Vagina (tissue), 2 donors: ENCODE data around the gene CLEC5A. TPM values are rescaled to one million over a fixed set of nuclear protein-coding genes. Genes with fewer than 3 reads are reported as not detected.

ENCODE experiments used
- DNase-seq, 2 donors: peaks; one replicate each; pipeline ENCODE4 v3.0.0-alpha.2; 2017; ENCODE audit errors: extremely low spot score in 2 of 2
- H3K27ac ChIP-seq: fragments of 200-600 bp; sonication (generic); one replicate; pipeline ENCODE4 v1.5.1; 2019
- H3K27me3 ChIP-seq: fragments of 200-600 bp; sonication (generic); one replicate; pipeline ENCODE4 v1.5.1; 2019
- H3K36me3 ChIP-seq, 2 donors: fragments of 200-600 bp; sonication (generic); one replicate each; pipeline ENCODE4 v1.5.1; 2017 to 2019
- H3K4me1 ChIP-seq: fragments of 200-600 bp; sonication (generic); one replicate; pipeline ENCODE4 v1.5.1; 2019
- H3K4me3 ChIP-seq, 2 donors: fragments of 200-600 bp; sonication (generic); 1 replicate in 1 of 2; 2 replicates in 1 of 2; pipeline ENCODE4 v1.5.1; 2016 to 2019
- H3K9me3 ChIP-seq: fragments of 200-600 bp; sonication (generic); one replicate; pipeline ENCODE4 v1.5.1; 2019
- POLR2A ChIP-seq, 2 donors: fragments of 450-650 bp; IDR thresholded peaks; one replicate each; pipeline ENCODE4 v1.6.1; 2017; ENCODE audit warnings: antibody characterized with exemption in 2 of 2, mild to moderate bottlenecking in 2 of 2, moderate library complexity in 2 of 2
- POLR2AphosphoS5 ChIP-seq, 2 donors: sonication (generic); formaldehyde crosslinking; IDR thresholded peaks; one replicate each; pipeline ENCODE4 v1.9.0; 2017; ENCODE audit warnings: antibody characterized with exemption in 2 of 2, mild to moderate bottlenecking in 2 of 2, low read depth in 1 of 2; ENCODE audit not compliant: insufficient read depth in 1 of 2
- intact Hi-C: fragments of 100-400 bp; cut with DNase I; formaldehyde crosslinking; loops from one replicate; pipeline ENCODE4 v1.15.1; 2023
- total RNA-seq: library from RNA; depleted of rRNA; stranded (reverse); fragments of >200 nt; gene quantifications from one replicate; pipeline ENCODE4 v1.2.3, GENCODE V29; 2016
- TF ChIP-seq, protein P1 (sequence below), 3 experiments: fragments of 450-650 bp in 2 of 3; fragments of 200-600 bp in 1 of 3; sonication (generic) in 1 of 3; IDR thresholded peaks; one replicate each; pipeline ENCODE4 v1.5.1; 2017 to 2019; ENCODE audit warnings: antibody characterized with exemption in 3 of 3, mild to moderate bottlenecking in 2 of 3, moderate library complexity in 2 of 3

Gene CLEC5A
- total RNA-seq, 1 donor from 2014 or later: 0.49 TPM

DNA sequence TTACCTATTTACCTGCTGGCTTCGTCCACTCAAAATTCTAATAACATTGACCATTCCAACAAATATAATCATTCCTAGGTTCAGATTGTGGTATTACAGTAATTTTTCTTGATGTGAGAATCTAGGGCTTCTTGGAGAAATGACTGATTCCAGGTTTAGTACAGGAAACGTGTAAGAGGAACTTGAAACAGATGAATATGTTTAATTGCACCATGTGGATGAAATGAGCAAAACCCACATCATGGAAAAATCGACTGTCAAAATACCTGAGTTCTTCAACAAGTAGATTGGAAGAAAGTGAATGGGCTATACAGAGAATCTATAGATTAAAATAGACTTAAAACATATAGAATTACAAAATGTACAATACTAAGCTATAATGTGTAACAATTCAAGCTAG lies 55.4 kb downstream of the CLEC5A start:
- Histone ChIP-seq H3K27ac (no peak overlapping the region), H3K27me3 (no peaks in the 10 kb centered on the region), H3K4me3 (no peak overlapping the region), H3K4me1 (no peaks in the 10 kb centered on the region), H3K9me3 (no peaks in the 10 kb centered on the region), H3K36me3 (no peaks in the 10 kb centered on the region)
- intact Hi-C loops: no loop called here
- TF ChIP-seq, protein P1, sequence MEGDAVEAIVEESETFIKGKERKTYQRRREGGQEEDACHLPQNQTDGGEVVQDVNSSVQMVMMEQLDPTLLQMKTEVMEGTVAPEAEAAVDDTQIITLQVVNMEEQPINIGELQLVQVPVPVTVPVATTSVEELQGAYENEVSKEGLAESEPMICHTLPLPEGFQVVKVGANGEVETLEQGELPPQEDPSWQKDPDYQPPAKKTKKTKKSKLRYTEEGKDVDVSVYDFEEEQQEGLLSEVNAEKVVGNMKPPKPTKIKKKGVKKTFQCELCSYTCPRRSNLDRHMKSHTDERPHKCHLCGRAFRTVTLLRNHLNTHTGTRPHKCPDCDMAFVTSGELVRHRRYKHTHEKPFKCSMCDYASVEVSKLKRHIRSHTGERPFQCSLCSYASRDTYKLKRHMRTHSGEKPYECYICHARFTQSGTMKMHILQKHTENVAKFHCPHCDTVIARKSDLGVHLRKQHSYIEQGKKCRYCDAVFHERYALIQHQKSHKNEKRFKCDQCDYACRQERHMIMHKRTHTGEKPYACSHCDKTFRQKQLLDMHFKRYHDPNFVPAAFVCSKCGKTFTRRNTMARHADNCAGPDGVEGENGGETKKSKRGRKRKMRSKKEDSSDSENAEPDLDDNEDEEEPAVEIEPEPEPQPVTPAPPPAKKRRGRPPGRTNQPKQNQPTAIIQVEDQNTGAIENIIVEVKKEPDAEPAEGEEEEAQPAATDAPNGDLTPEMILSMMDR (IDR thresholded peaks at IDR 0.05): no peak
- no peak for TF ChIP-seq POLR2AphosphoS5 (IDR thresholded peaks at IDR 0.05; ENCODE audit: insufficient read depth in 1 of 2, low read depth in 1 of 2)
- no peak for TF ChIP-seq POLR2A (IDR thresholded peaks at IDR 0.05)
- DNase-seq: no peak

DNA sequence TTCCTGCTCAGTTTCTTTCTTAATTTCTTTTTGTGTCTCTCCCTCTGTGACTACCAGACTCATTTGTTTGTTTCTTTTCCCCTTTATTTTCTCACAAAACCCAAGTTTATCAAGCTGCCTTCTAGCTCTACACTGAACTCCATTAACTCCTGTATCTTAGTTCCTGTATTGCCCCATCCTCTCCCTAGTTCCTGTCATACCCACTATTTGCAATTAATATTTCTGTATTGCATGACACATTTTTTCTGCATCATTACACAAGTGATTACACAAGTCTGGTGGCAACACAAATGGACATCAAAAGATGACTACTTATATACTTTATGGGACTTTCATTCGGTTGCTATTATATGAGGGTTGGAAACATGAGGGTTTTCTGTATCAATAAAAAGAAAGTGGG lies 57.5 kb downstream of the CLEC5A start:
- Histone ChIP-seq H3K4me1 (no peaks in the 10 kb centered on the region), H3K4me3 (no peak overlapping the region), H3K9me3 (no peaks in the 10 kb centered on the region), H3K27ac (no peak overlapping the region), H3K36me3 (no peaks in the 10 kb centered on the region), H3K27me3 (no peaks in the 10 kb centered on the region)
- TF ChIP-seq, protein P1 (IDR thresholded peaks at IDR 0.05): no peak
- TF ChIP-seq POLR2A (IDR thresholded peaks at IDR 0.05): no peak
- no peak for TF ChIP-seq POLR2AphosphoS5 (IDR thresholded peaks at IDR 0.05; ENCODE audit: insufficient read depth in 1 of 2, low read depth in 1 of 2)
- DNase-seq: no peak
- intact Hi-C loops: no loop called here

DNA sequence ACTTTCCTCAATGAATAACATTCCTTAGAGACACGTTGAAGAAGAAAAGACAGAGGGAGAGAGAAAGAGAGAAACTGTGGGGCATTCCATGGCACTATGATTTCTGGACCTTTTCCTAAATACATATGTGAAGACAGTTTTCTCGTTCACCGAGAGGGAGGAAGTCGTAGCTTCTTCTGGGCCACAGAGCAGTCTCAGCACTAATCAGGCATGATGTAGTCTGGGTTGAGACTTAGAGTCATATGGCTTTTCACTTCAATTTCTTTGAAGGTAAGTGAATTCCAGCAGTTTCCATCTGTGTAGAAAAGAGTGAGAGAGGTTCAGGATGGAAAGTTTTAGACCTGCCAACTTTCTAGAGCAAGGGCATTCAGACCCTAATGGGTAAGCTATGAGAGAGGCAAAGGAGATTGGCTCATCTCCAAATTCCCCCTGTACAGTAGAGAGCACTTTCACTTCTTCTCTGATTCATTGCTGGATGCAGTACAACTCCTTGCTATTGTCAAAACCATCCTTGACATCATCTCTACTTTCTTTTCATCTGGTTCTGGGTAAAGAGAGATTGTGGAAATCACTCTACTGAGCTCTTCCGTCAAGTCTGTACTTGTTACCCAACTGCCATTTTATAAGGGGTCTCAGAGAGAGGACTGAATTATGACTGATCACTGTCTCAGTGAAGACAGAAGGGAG lies 62.1 kb downstream of the CLEC5A start:
- DNase-seq: no peak
- TF ChIP-seq POLR2AphosphoS5 (IDR thresholded peaks at IDR 0.05; ENCODE audit: insufficient read depth in 1 of 2, low read depth in 1 of 2) (no peak), POLR2A (IDR thresholded peaks at IDR 0.05) (no peak)
- TF ChIP-seq, protein P1 (IDR thresholded peaks at IDR 0.05): no peak
- intact Hi-C loops: no loop called here
- H3K4me3 ChIP-seq: no peak overlapping the region
- H3K4me1 ChIP-seq: no peaks in the 10 kb centered on the region
- no peaks in the 10 kb centered on the region for H3K9me3 ChIP-seq
- no peaks in the 10 kb centered on the region for H3K27me3 ChIP-seq
- no peaks in the 10 kb centered on the region for H3K36me3 ChIP-seq
- no peak overlapping the region for H3K27ac ChIP-seq

DNA sequence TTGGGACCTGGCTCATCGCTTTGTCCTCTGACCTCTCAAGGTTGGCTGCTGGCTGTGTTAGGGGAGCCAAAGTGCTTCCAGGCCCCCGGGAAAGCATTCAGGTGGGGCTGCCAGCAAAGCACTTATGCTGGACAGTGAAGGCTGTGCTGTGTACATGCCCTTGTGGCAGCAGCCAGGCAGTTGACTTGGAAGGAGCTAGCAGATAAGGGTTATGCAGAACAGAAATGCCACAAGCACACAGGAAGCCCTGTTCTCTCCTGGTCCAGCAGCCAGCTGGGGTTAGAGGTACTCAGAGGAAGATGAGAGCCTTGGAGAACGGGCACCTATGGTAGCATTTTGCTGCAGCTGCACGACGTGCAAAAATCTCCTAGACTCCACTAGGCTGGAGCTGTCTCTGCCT lies 65.8 kb downstream of the CLEC5A start:
- intact Hi-C loops: no loop called here
- Histone ChIP-seq H3K9me3 (no peaks in the 10 kb centered on the region), H3K4me1 (no peaks in the 10 kb centered on the region), H3K4me3 (no peak overlapping the region), H3K36me3 (no peaks in the 10 kb centered on the region), H3K27ac (no peak overlapping the region), H3K27me3 (no peaks in the 10 kb centered on the region)
- TF ChIP-seq POLR2AphosphoS5 (IDR thresholded peaks at IDR 0.05; ENCODE audit: insufficient read depth in 1 of 2, low read depth in 1 of 2): no peak
- TF ChIP-seq, protein P1 (IDR thresholded peaks at IDR 0.05): no peak
- no peak for TF ChIP-seq POLR2A (IDR thresholded peaks at IDR 0.05)
- DNase-seq: no peak

DNA sequence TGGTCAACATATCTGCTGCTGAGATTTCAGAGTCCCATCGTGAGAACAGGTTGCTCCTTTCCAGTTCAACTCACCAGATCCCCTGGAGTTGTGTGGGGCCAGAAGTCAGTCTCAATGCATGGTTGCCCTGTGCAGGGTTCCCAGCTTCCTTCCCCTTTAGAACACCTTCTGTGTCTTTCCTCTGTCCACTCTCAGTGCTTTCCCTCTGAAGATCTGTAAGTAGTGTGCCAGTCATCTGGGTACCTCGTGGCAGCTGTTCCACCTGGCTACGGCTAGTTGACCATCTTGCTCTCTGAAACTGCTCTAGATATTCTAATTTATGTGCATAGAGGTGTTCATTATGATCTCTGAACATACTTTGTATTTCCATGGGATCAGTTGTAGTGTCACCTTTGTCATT lies 69.4 kb downstream of the CLEC5A start:
- intact Hi-C loops: no loop called here
- Histone ChIP-seq H3K36me3 (no peaks in the 10 kb centered on the region), H3K4me3 (no peak overlapping the region), H3K9me3 (no peaks in the 10 kb centered on the region), H3K27ac (no peak overlapping the region), H3K4me1 (no peaks in the 10 kb centered on the region), H3K27me3 (no peaks in the 10 kb centered on the region)
- no peak for DNase-seq
- TF ChIP-seq, protein P1 (IDR thresholded peaks at IDR 0.05): no peak
- TF ChIP-seq POLR2A (IDR thresholded peaks at IDR 0.05): no peak
- TF ChIP-seq POLR2AphosphoS5 (IDR thresholded peaks at IDR 0.05; ENCODE audit: insufficient read depth in 1 of 2, low read depth in 1 of 2): no peak
